SK-N-SH (cell line): Measurements from ENCODE around the gene SRCIN1. TPM values are rescaled to one million over a fixed set of nuclear protein-coding genes. Genes with fewer than 3 reads are reported as not detected.

Experiments
- CTCF ChIA-PET: fragments of 300-600, 350-600 bp; formaldehyde crosslinking; extraction: SDS; loops from one replicate; lab custom pipeline; 2021; lab: Yijun Ruan, JAX
- POLR2A ChIA-PET: fragments of 350-600 bp; sonication (Branson Sonifier 250); formaldehyde crosslinking; extraction: SDS; loops from one replicate; lab custom pipeline; 2020; ENCODE audit warnings: antibody characterized with exemption, inconsistent platforms; lab: Yijun Ruan, JAX
- DNase-seq: peaks from one replicate; pipeline ENCODE4 v3.0.0; 2012
- H2AFZ ChIP-seq: fragments of 200-600 bp; sonication (generic); 2 replicates; pipeline ENCODE4 v1.8.1; 2016; ENCODE audit warnings: antibody characterized with exemption, mild to moderate bottlenecking, low read depth
- H3F3A ChIP-seq: fragments of 200-600 bp; sonication (generic); replicated peaks from 2 replicates; pipeline ENCODE3; 2016; ENCODE audit warnings: antibody characterized with exemption, mild to moderate bottlenecking; ENCODE audit not compliant: insufficient read depth
- H3K27ac ChIP-seq, 2 experiments: fragments of 200-500 bp in 1 of 2; fragments of 200-600 bp in 1 of 2; sonication (Bioruptor generic) in 1 of 2; sonication (generic), shearing (Covaris generic) in 1 of 2; 2 replicates each; pipeline versions ENCODE4 v1.5.1 to v1.6.1; 2014 to 2016; ENCODE audit warnings: low read depth in 2 of 2, inconsistent platforms in 1 of 2, low read length in 1 of 2, mild to moderate bottlenecking in 1 of 2, mixed read lengths in 1 of 2
- H3K27me3 ChIP-seq: fragments of 200-600 bp; sonication (generic), shearing (Covaris generic); 2 replicates; pipeline ENCODE4 v1.6.1; 2016; ENCODE audit warnings: mixed run types; ENCODE audit not compliant: insufficient read depth
- H3K36me3 ChIP-seq, 2 experiments: fragments of 200-500 bp in 1 of 2; fragments of 200-600 bp in 1 of 2; sonication (Bioruptor generic) in 1 of 2; sonication (generic) in 1 of 2; replicated peaks in 1 of 2; 2 replicates each; pipeline versions ENCODE3 to v1.5.1; 2014 to 2016; ENCODE audit warnings: low read length in 1 of 2, mild to moderate bottlenecking in 1 of 2; ENCODE audit not compliant: insufficient read depth in 2 of 2, control insufficient read depth in 1 of 2
- H3K4me1 ChIP-seq, 2 experiments: fragments of 200-500 bp in 1 of 2; fragments of 200-600 bp in 1 of 2; sonication (Bioruptor generic) in 1 of 2; sonication (generic), shearing (Covaris generic) in 1 of 2; 2 replicates each; pipeline versions ENCODE4 v1.5.1 to v1.6.1; 2014 to 2016; ENCODE audit warnings: low read depth in 1 of 2, low read length in 1 of 2, mixed run types in 1 of 2; ENCODE audit not compliant: insufficient read depth in 2 of 2, control insufficient read depth in 1 of 2
- H3K4me2 ChIP-seq: fragments of 200-600 bp; sonication (generic), shearing (Covaris generic); 2 replicates; pipeline ENCODE4 v1.6.1; 2017; ENCODE audit warnings: mixed run types
- H3K4me3 ChIP-seq, 2 experiments: fragments of 200-500 bp in 1 of 2; fragments of 200-600 bp in 1 of 2; sonication (Bioruptor generic) in 1 of 2; sonication (generic), shearing (Covaris generic) in 1 of 2; 2 replicates each; pipeline versions ENCODE4 v1.5.1 to v1.8.1; 2014 to 2016; ENCODE audit warnings: low read depth in 2 of 2, inconsistent platforms in 1 of 2, low read length in 1 of 2, mild to moderate bottlenecking in 1 of 2, mixed read lengths in 1 of 2, moderate library complexity in 1 of 2
- H3K79me2 ChIP-seq: fragments of 200-600 bp; sonication (generic); 2 replicates; pipeline ENCODE4 v1.8.1; 2017; ENCODE audit warnings: mild to moderate bottlenecking; ENCODE audit not compliant: insufficient read depth
- H3K9ac ChIP-seq: fragments of 200-600 bp; sonication (generic); 2 replicates; pipeline ENCODE4 v1.6.1; 2017; ENCODE audit warnings: mixed run types
- H3K9me2 ChIP-seq: fragments of 200-600 bp; sonication (generic); 2 replicates; pipeline ENCODE4 v1.6.1; 2017; ENCODE audit warnings: mixed run types
- H3K9me3 ChIP-seq: fragments of 200-600 bp; sonication (generic); 2 replicates; pipeline ENCODE4 v1.6.1; 2017; ENCODE audit warnings: mixed run types, mild to moderate bottlenecking, moderate library complexity
- H4K20me1 ChIP-seq: fragments of 200-600 bp; sonication (generic); 2 replicates; pipeline ENCODE4 v1.6.1; 2017; ENCODE audit warnings: mild to moderate bottlenecking, mixed run types; ENCODE audit not compliant: insufficient read depth
- ELF1 ChIP-seq: IDR thresholded peaks from 2 replicates; pipeline ENCODE4 v1.4.0; 2012
- EZH2phosphoT487 ChIP-seq: fragments of 200-600 bp; sonication (generic); IDR thresholded peaks from 2 replicates; pipeline ENCODE4 v1.6.1; 2017; ENCODE audit warnings: low read depth, mixed run types, mild to moderate bottlenecking, antibody characterized with exemption, moderate library complexity, borderline replicate concordance
- FOXJ3 ChIP-seq: sonication (generic); formaldehyde crosslinking; IDR thresholded peaks from 2 replicates; pipeline ENCODE4 v1.5.1; 2020; ENCODE audit warnings: mild to moderate bottlenecking, missing genetic modification reagents
- FOXM1 ChIP-seq: IDR thresholded peaks from 2 replicates; pipeline ENCODE4 v1.4.0; 2012; ENCODE audit warnings: low read depth, mild to moderate bottlenecking
- MXI1 ChIP-seq: IDR thresholded peaks from 2 replicates; pipeline ENCODE4 v1.6.1; 2012; ENCODE audit warnings: mild to moderate bottlenecking, low read depth, low read length, improper control_type of control experiment
- NRF1 ChIP-seq: IDR thresholded peaks from 2 replicates; pipeline ENCODE4 v1.6.1; 2012; ENCODE audit warnings: low read depth, mild to moderate bottlenecking, low read length
- POLR2AphosphoS5 ChIP-seq: IDR thresholded peaks from 2 replicates; pipeline ENCODE4 v1.6.1; 2012; ENCODE audit warnings: low read depth, low read length
- RFX5 ChIP-seq: IDR thresholded peaks from 2 replicates; pipeline ENCODE4 v1.6.1; 2012; ENCODE audit warnings: mild to moderate bottlenecking, improper control_type of control experiment, low read length
- TAF1 ChIP-seq: IDR thresholded peaks from 2 replicates; pipeline ENCODE4 v1.6.1; 2012; ENCODE audit warnings: low read depth, mild to moderate bottlenecking, low read length, moderate library complexity, borderline replicate concordance
- TCF12 ChIP-seq: IDR thresholded peaks from 2 replicates; pipeline ENCODE4 v1.4.0; 2012
- TEAD4 ChIP-seq: IDR thresholded peaks from 2 replicates; pipeline ENCODE4 v1.4.0; 2012; ENCODE audit warnings: mild to moderate bottlenecking, borderline replicate concordance; ENCODE audit not compliant: insufficient read depth
- USF2 ChIP-seq: fragments of 150-350 bp; IDR thresholded peaks from 2 replicates; pipeline ENCODE4 v1.6.1; 2017; ENCODE audit warnings: antibody characterized with exemption, low read length, low read depth, borderline replicate concordance
- YY1 ChIP-seq: IDR thresholded peaks from 2 replicates; pipeline ENCODE4 v1.4.0; 2012; ENCODE audit warnings: low read depth, mild to moderate bottlenecking
- WGBS: methylation state at CpG from one replicate; pipeline ENCODE4 v1.1.6; 2017; ENCODE audit warnings: low lambda C conversion rate; 5-methylcytosine and 5-hydroxymethylcytosine counted together
- polyA plus RNA-seq, 3 experiments: library from polyadenylated mRNA; depleted of rRNA; stranded (reverse); fragments of >200 nt; gene quantifications; 2 replicates each; pipeline ENCODE4 v1.2.3, GENCODE V29; 2012
- TF ChIP-seq, protein P1 (sequence below): IDR thresholded peaks from 2 replicates; pipeline ENCODE4 v1.6.1; 2012; ENCODE audit warnings: mild to moderate bottlenecking, low read depth, low read length, moderate library complexity
- TF ChIP-seq, protein P2 (sequence below): fragments of 150-350 bp; IDR thresholded peaks from 2 replicates; pipeline ENCODE4 v1.6.1; 2016; ENCODE audit warnings: mild to moderate bottlenecking, low read depth, low read length

The SRCIN1 gene
- polyA plus RNA-seq, 1 of the 3 experiments (the other 2 are of a cell fraction): 1.0 TPM

DNA sequence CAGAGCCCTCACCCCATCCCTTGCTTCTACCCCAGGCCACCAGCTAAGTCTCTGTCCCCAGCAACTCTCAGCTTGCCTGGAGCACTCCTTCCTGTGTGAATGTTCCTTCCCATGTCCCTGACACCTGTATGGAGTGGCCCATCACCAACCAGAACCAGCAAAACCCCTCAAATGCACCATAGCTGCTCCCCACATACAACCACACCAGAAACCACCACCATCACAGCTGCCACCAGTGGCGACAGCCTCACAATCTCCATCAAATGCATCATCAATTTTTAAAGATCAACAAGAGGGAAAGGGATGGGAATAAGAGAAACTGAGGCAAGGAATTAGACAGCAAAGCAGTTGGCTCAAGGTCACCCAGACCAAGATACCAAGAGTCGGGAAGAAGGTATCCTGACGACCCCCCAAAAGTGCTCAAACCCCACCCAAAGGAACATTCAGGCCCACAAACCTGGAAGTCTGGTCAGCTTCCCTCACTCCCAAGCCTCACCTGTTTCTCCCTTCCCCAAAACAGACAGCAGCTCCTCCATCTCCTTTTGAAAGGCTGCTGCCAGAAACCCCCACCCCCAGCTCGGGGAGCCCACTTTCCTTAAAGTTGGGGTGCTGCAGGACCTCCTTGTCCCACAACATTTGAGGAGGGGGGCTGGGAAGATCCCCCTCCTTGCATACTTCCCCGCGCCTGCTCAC lies 1.8 kb downstream of the SRCIN1 start:
- WGBS: 74% methylated on average over 6 of the region's 6 CpGs
- no peak overlapping the region for H3K9ac ChIP-seq
- H3K27ac ChIP-seq: no peak overlapping the region; a peak in 1 of 4 replicates
- H3K36me3 ChIP-seq: no peaks in the 10 kb centered on the region
- POLR2A ChIA-PET: no interaction called here
- no peaks in the 10 kb centered on the region for H3K79me2 ChIP-seq
- TF ChIP-seq ELF1 (no peak), TEAD4 (no peak), YY1 (no peak), POLR2AphosphoS5 (no peak), FOXJ3 (CRISPR knock-in tag) (no peak), FOXM1 (no peak), NRF1 (no peak), MXI1 (no peak), TCF12 (no peak), EZH2phosphoT487 (no peak), TAF1 (no peak), USF2 (no peak), RFX5 (no peak)
- TF ChIP-seq, protein P1, sequence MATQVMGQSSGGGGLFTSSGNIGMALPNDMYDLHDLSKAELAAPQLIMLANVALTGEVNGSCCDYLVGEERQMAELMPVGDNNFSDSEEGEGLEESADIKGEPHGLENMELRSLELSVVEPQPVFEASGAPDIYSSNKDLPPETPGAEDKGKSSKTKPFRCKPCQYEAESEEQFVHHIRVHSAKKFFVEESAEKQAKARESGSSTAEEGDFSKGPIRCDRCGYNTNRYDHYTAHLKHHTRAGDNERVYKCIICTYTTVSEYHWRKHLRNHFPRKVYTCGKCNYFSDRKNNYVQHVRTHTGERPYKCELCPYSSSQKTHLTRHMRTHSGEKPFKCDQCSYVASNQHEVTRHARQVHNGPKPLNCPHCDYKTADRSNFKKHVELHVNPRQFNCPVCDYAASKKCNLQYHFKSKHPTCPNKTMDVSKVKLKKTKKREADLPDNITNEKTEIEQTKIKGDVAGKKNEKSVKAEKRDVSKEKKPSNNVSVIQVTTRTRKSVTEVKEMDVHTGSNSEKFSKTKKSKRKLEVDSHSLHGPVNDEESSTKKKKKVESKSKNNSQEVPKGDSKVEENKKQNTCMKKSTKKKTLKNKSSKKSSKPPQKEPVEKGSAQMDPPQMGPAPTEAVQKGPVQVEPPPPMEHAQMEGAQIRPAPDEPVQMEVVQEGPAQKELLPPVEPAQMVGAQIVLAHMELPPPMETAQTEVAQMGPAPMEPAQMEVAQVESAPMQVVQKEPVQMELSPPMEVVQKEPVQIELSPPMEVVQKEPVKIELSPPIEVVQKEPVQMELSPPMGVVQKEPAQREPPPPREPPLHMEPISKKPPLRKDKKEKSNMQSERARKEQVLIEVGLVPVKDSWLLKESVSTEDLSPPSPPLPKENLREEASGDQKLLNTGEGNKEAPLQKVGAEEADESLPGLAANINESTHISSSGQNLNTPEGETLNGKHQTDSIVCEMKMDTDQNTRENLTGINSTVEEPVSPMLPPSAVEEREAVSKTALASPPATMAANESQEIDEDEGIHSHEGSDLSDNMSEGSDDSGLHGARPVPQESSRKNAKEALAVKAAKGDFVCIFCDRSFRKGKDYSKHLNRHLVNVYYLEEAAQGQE: no peak
- TF ChIP-seq, protein P2, sequence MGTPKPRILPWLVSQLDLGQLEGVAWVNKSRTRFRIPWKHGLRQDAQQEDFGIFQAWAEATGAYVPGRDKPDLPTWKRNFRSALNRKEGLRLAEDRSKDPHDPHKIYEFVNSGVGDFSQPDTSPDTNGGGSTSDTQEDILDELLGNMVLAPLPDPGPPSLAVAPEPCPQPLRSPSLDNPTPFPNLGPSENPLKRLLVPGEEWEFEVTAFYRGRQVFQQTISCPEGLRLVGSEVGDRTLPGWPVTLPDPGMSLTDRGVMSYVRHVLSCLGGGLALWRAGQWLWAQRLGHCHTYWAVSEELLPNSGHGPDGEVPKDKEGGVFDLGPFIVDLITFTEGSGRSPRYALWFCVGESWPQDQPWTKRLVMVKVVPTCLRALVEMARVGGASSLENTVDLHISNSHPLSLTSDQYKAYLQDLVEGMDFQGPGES: no peak
- CTCF ChIA-PET: interaction anchor here (1.1 to 15.4 kb wide), 9 partner anchors 13 to 106 kb away, joined by 3 to 232 read pairs (median 14); no protein-coding TSS in a partner anchor
- no peaks in the 10 kb centered on the region for H3K9me2 ChIP-seq
- no peak overlapping the region for H2AFZ ChIP-seq
- H3K4me2 ChIP-seq: no peak overlapping the region
- H3K4me3 ChIP-seq: no peak overlapping the region
- no peak for DNase-seq
- H3K27me3 ChIP-seq: no peaks in the 10 kb centered on the region; the same call in 1 of the 2 replicates
- peaks cover 3% of the 10 kb centered on the region; the same call in 1 of the 2 replicates for H4K20me1 ChIP-seq
- H3K4me1 ChIP-seq: peaks cover 0 to 65% of the 10 kb centered on the region in 2 experiments; a peak in 1 of 4 replicates
- no peaks in the 10 kb centered on the region for H3K9me3 ChIP-seq
- no peaks in the 10 kb centered on the region for H3F3A ChIP-seq
